Prostate gland (tissue), 2 donors: ENCODE results near the gene PPM1N.

Experiments
- POLR2A ChIP-seq: fragments of 450-650 bp; IDR thresholded peaks from one replicate; pipeline ENCODE4 v1.6.1; 2016; ENCODE audit warnings: antibody characterized with exemption, mild to moderate bottlenecking
- POLR2AphosphoS5 ChIP-seq: sonication (generic); formaldehyde crosslinking; IDR thresholded peaks from one replicate; pipeline ENCODE4 v1.6.1; 2017; ENCODE audit warnings: antibody characterized with exemption
- TF ChIP-seq, protein P1 (sequence below), 4 experiments: fragments of 200-600 bp in 2 of 4; fragments of 450-650 bp in 2 of 4; sonication (generic) in 2 of 4; IDR thresholded peaks; 1 replicate in 3 of 4; 2 replicates in 1 of 4; pipeline ENCODE4 v1.5.1; 2016 to 2019; ENCODE audit warnings: antibody characterized with exemption in 4 of 4, mild to moderate bottlenecking in 2 of 4, moderate library complexity in 2 of 4

GRCh38 chr19:45468803-45469131, 29.5 kb upstream of the PPM1N start:
- TF ChIP-seq, protein P1, sequence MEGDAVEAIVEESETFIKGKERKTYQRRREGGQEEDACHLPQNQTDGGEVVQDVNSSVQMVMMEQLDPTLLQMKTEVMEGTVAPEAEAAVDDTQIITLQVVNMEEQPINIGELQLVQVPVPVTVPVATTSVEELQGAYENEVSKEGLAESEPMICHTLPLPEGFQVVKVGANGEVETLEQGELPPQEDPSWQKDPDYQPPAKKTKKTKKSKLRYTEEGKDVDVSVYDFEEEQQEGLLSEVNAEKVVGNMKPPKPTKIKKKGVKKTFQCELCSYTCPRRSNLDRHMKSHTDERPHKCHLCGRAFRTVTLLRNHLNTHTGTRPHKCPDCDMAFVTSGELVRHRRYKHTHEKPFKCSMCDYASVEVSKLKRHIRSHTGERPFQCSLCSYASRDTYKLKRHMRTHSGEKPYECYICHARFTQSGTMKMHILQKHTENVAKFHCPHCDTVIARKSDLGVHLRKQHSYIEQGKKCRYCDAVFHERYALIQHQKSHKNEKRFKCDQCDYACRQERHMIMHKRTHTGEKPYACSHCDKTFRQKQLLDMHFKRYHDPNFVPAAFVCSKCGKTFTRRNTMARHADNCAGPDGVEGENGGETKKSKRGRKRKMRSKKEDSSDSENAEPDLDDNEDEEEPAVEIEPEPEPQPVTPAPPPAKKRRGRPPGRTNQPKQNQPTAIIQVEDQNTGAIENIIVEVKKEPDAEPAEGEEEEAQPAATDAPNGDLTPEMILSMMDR (IDR thresholded peaks at IDR 0.05): no peak
- TF ChIP-seq POLR2A: no peak
- TF ChIP-seq POLR2AphosphoS5: no peak
